GM20000 (cell line): Measurements from ENCODE around the gene PPFIA4.

Source experiments
- DNase-seq: peaks from one replicate; pipeline ENCODE4 v3.0.0; 2012; ENCODE audit warnings: low spot score
- CTCF ChIP-seq: IDR thresholded peaks from 2 replicates; pipeline ENCODE4 v1.5.1; 2012; ENCODE audit warnings: mild to moderate bottlenecking, control low read depth; ENCODE audit errors: extremely low read depth, missing control alignments

Gene PPFIA4

GRCh38 chr1:203065191-203065590 is 38.9 kb downstream of the PPFIA4 start:
- DNase-seq, result no peak
- TF ChIP-seq CTCF, result no peak

- DNase-seq, result no peak
- TF ChIP-seq CTCF, result no peak
These were observed 39.7 kb downstream of the PPFIA4 start for GRCh38 chr1:203065986-203066385.

DNA sequence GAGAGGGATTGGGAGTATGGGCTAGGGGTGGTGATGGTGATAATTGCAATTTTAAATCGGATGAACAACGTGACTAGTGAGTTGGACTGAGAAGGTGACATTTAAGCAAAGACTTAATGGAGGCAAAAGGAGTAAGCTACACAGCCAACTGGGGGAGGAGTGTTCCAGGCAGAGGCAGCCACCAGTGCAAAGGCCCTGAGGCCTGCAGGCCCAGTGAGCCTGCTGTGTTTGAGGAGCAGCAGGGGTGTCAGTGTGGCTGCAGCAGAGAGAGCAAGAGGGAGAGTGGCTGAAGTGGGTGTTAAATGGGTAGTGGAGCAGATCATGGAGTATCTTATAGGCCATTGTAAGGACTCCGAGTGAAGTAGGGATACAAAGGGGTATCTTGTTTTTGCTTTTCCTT is 40.7 kb downstream of the PPFIA4 start:
- no peak for DNase-seq
- TF ChIP-seq CTCF, result no peak

DNA sequence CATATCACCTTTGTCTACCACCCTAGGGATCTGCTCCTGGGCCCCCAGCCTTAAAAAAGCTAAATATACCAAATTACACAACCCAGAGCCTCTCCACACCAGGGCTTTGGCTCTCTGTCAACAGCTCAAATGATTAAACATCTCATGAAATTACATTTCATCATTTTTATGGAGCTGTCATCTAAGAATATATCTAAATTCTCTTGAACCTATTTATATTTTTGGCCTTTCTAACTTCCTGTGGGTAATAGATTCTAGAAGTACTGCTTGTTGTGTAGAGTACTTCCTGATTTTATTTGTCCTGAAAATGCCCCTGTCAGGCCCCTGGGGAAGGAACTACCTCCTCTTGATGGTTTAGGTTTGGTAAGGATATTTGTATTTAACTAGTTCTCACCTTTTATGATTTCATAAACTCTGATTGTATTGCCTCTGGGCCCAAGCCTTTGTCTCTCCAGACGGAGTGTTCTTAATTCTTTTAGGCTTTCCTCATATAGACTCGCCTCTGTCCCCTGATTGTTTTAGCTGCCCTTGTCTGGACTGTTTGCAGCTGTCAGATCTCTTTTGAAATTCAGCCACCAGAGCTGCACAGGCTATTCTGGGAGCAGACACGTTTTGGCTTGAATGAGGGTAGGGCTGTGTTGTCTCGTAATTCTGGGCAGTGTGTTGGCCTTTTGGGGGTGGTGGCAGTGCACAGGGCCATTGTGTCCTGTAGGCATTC is 42.9 kb downstream of the PPFIA4 start:
- DNase-seq, result no peak
- TF ChIP-seq CTCF, result no peak

DNA sequence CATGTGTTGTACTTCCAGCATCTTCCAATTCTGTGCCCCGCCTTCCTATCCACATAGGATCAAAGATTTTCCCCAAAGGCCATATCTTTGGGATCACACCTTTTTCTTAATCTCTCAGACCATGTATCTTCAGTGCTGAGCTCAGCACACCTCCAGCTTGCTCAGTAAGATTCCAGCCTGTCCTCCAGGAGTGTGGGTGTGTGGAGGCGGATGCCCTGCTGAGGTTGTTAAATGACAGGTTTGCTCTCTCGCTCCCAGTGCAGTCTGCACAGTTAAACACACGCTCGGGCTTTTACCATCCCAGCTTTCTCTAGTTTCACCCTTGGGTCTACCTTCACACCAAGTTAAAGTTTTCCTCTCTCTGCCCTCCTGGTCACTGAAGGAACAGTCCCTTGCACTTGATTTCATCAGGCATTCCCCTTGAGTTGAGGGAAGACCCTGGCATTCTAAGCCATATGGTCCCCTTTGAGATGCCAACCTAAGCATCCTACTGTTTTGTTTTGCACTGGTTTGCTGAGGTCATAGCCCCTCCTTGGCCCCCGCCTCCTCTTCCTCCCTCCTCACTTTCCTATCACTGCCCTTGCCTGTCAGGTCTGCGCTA is 45.8 kb downstream of the PPFIA4 start:
- no peak for DNase-seq
- TF ChIP-seq CTCF, result no peak

- TF ChIP-seq CTCF, result no peak
- DNase-seq, result no peak
These were observed 46.6 kb downstream of the PPFIA4 start for GRCh38 chr1:203072911-203073310.

GRCh38 chr1:203073469-203073868 is 47.2 kb downstream of the PPFIA4 start:
- no peak for DNase-seq

More at GRCh38 chr1:203073469-203073868, 47.2 kb downstream of the PPFIA4 start:
- TF ChIP-seq CTCF, result no peak
